Gastrocnemius medialis (tissue), 4 donors: ENCODE results near the gene PP2D1.

Experiments used
- CTCF ChIP-seq, 5 experiments: fragments of 450-650 bp in 3 of 5; fragments of 200-600 bp in 2 of 5; sonication (generic) in 2 of 5; IDR thresholded peaks in 4 of 5; conservative IDR thresholded peaks in 1 of 5; 1 replicate in 4 of 5; 2 replicates in 1 of 5; pipeline ENCODE4 v1.5.1; 2016 to 2019; ENCODE audit warnings: antibody characterized with exemption in 5 of 5, mild to moderate bottlenecking in 3 of 5, moderate library complexity in 3 of 5
- POLR2A ChIP-seq, 2 donors: fragments of 450-650 bp; IDR thresholded peaks; one replicate each; pipeline ENCODE4 v1.6.1; 2017; ENCODE audit warnings: antibody characterized with exemption in 2 of 2, mild to moderate bottlenecking in 2 of 2, moderate library complexity in 2 of 2

GRCh38 chr3:20001932-20002331 lies 10.1 kb downstream of the PP2D1 start:
- no peak for TF ChIP-seq POLR2A (IDR thresholded peaks at IDR 0.05)
- no peak for TF ChIP-seq CTCF (IDR thresholded peaks at IDR 0.05 in 4 of 5, conservative IDR thresholded peaks at IDR 0.05 in 1 of 5)
